ENCODE data around the gene TCF12.

Gene TCF12

DNA sequence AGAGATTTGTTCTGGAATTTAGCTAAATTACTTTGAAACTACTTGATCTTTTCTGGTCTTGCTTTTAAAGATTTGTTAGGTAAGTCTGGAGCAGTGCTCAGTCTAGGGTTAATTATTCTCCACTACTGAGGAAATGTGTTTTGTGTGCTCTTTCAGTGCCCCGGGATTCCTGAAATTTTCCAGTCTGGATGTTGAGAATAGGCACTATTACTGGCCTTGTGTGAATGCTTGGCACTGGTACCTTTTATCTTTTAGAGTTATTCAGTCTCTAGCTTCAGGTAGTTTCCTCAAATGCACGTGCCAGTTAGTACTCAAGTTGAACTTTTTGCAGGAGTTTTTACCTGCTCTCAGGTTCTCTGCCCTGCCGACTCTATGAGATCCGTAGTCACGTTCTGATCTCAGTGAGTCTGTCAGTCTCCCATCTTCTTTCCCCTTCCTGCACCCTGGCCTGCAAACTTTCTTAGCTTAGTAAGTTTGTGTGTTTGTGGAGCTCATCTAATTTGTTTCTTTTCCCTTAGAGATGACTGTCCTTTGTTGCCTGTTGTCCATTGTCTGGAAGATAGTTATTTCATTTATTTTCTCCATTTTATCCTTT, 39.5 kb downstream of the TCF12 start:
- no peak for DNase-seq (ENCODE audit: extremely low read depth, low read depth)
- TF ChIP-seq, protein P1, sequence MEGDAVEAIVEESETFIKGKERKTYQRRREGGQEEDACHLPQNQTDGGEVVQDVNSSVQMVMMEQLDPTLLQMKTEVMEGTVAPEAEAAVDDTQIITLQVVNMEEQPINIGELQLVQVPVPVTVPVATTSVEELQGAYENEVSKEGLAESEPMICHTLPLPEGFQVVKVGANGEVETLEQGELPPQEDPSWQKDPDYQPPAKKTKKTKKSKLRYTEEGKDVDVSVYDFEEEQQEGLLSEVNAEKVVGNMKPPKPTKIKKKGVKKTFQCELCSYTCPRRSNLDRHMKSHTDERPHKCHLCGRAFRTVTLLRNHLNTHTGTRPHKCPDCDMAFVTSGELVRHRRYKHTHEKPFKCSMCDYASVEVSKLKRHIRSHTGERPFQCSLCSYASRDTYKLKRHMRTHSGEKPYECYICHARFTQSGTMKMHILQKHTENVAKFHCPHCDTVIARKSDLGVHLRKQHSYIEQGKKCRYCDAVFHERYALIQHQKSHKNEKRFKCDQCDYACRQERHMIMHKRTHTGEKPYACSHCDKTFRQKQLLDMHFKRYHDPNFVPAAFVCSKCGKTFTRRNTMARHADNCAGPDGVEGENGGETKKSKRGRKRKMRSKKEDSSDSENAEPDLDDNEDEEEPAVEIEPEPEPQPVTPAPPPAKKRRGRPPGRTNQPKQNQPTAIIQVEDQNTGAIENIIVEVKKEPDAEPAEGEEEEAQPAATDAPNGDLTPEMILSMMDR (IDR thresholded peaks at IDR 0.05; ENCODE audit: low read depth, low read length) = no peak

DNA sequence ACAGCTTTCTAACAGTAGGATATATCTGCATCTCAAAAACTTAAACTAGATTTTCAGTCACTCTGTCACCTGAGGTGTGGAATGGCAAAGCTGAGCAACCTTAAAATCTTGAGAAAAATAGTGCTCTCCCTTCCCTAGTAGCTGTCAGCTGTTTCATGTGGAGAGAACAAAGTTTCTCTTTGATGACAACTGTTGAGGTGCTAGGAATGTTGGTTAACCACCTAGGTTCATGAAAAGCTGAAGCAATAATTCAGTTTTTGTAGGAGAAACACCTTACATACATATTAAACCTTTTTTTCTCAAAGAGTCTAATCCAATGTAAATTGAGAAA, 40.8 kb downstream of the TCF12 start:
- DNase-seq (ENCODE audit: extremely low read depth, low read depth) = no peak
- TF ChIP-seq, protein P1 (IDR thresholded peaks at IDR 0.05; ENCODE audit: low read depth, low read length) = no peak

DNA sequence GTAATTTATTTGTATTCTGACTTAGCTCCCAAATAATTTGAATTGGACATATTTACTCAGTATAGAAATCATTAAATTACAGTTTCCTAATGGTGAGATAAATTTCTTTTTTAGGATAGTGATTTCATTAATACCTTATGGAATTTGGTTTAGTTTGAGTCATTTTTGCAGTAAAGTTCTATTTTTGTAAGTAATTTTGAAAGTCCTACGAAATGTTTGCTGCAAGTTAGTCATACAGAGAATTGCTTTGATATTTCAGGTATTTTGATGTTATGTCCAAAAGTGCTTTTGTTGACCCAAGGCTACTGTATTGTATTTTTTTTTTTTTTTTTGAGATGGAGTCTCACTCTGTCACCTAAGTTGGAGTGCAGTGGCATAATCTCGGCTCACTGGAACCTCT, 41.7 kb downstream of the TCF12 start:
- no peak for DNase-seq (ENCODE audit: extremely low read depth, low read depth)
- TF ChIP-seq, protein P1 (IDR thresholded peaks at IDR 0.05; ENCODE audit: low read depth, low read length) = no peak

DNA sequence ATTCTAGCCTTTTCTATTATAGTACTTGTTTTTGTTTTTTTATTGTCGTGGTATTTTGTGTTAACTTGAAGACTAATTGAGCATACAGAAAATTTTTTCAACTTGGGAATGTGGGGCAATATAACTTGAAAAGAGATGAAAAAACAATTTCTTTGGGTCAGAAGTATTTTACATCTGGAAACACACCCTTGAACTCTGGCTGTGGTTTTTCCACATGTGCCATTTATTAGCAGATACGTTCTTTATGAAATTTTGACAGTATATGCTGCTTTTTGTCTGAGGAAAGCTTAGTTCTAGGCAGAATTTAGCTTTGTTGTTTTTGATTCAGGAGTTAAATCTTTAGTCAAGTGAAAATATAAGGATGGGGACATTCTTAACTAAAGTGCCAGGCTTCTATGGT, 44.7 kb downstream of the TCF12 start:
- no peak for DNase-seq (ENCODE audit: extremely low read depth, low read depth)
- TF ChIP-seq, protein P1 (IDR thresholded peaks at IDR 0.05; ENCODE audit: low read depth, low read length) = no peak

DNA sequence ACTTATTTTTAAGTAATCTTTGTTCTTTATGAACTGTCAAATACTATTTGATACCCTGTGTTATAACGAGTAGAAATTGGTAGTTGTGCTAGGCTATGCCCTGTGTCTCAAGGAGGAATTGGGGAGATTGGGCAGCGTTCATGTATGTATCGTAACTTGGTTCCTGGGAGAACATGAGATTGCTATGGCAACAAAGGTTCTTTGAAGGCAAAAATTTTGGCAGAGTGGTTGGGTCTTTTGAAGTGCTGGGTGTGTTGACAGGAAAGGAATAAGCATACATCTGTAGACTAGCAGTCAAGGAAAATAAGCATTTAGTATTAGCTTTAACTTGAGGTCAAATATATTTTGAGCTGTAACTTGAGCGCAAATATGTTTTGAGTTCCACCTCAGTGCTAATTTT, 45.3 kb downstream of the TCF12 start:
- TF ChIP-seq, protein P1 (IDR thresholded peaks at IDR 0.05; ENCODE audit: low read depth, low read length) = no peak
- no peak for DNase-seq (ENCODE audit: extremely low read depth, low read depth)

DNA sequence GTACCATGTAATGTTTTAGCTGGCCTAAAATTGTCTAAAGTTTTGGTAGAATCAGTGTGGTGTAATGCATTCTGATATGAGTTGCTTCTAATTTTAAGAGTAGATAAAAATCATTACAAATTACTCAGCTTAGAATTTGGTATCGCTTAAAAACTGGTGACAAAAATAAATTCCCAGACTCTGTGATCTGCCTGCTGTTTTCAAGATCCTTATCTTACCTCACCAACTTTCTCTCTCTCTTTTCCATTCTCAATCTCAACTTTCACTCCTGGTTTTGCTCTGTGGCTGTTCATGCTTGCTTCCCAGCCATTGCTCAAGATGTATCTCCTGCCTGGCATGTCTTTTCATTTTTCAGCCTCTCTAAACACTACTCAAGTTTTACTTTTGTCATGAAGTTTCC, 45.7 kb downstream of the TCF12 start:
- TF ChIP-seq, protein P1 (IDR thresholded peaks at IDR 0.05; ENCODE audit: low read depth, low read length) = no peak
- DNase-seq (ENCODE audit: extremely low read depth, low read depth) = no peak

DNA sequence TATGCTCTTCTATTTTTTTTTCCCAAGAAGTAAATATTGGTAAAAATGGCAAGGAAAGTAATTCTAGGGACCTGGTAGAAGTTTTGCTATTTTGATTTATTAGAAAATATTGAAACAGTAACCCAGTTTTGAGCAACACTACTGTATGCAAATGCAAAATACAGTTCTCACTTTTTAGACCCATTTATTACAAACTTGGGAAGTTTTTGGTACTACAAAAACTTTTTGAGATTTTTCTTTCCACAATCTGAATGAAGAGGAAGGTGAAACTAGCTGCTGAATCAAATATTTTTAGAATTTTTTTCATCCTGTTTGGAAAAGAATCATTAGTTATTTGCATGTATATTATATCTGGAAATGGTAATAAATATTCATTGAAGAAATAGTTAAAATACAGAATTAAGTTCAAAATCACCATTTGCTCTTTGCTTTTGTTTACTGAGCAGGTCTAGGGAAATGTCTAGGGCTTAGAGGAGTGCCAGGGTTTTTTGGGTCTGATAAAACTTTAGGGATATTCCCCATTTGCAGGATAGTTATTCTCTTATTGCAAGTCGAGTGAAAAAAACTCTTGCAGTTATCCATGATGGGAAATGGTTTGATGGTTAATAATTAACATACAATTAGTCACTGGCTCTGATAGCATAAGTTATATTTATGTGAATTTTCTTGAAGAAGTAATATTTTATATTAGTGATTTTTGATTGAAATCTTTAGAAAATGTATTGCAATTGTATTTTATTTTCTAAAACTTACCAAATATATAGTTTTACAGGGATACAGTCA, 47.0 kb downstream of the TCF12 start:
- DNase-seq (ENCODE audit: extremely low read depth, low read depth) = no peak
- TF ChIP-seq, protein P1 (IDR thresholded peaks at IDR 0.05; ENCODE audit: low read depth, low read length) = no peak

Data from AG09319 (cell line).